Hepatocyte (in vitro differentiated cells): Measurements from ENCODE around the gene GTF2F1.

Experiments used
- CTCF ChIP-seq: fragments of 200-600 bp; sonication (generic); IDR thresholded peaks from 2 replicates; pipeline ENCODE4 v1.5.1; 2016; ENCODE audit warnings: antibody characterized with exemption, mild to moderate bottlenecking; ENCODE audit not compliant: poor library complexity
- EZH2 ChIP-seq: fragments of 200-600 bp; sonication (generic); IDR thresholded peaks from 2 replicates; pipeline ENCODE4 v1.6.1; 2016; ENCODE audit warnings: antibody characterized with exemption, mild to moderate bottlenecking, borderline replicate concordance

DNA sequence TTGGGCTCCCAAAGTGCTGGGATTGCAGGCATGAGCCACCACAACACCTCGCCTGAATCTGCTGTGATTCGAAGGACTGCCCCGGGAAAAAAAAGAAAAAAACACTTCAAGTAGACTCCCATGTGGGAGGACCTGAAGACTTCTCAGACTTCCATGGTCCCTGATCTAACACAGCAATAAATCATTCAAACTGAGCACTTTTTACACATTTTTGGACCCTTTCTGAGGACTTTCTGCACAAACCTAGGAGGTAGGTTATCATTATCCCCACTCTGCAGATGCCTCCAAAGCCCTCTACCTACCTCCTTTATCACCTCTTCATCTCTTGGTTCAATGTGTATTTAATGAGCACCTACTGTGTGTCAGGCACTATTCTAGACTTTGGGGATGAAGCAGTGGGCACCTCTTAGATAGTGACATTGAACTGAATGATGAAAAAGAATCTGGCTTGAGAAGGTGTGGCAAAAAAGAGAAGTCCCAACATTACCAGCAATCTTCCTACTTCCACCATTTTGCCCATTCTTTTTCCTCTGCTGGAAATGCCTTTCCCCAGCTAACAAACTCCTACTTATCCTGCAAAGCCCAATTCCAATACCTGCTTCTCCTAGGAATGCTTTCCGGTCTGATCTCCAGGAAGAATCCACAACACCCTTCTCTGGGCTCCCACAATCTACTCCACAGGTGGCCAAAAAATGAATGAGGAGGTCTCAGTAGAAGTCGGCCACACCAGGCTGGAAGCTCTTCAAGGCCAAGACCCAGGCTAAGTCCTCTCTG is 33.2 kb downstream of the GTF2F1 start:
- TF ChIP-seq CTCF: no peak
- TF ChIP-seq EZH2: no peak
